Lung (tissue), 12 donors: ENCODE results near the gene TCEA3. TPM values are rescaled to one million over a fixed set of nuclear protein-coding genes. Genes with fewer than 3 reads are reported as not detected.

Experiments used
- ATAC-seq: fragments of 200-7000 bp; cut with Tn5 transposase; one replicate; pipeline ENCODE4 v1.9.1; 2020; ENCODE audit warnings: moderate number of reproducible peaks; ENCODE audit not compliant: insufficient read depth, low FRiP score
- DNase-seq, 3 donors: peaks; one replicate each; pipeline ENCODE4 v3.0.0-alpha.2; 2013 to 2017
- H3K27ac ChIP-seq, 2 donors: one replicate each; pipeline ENCODE4 v1.5.1; 2013; ENCODE audit warnings: mild to moderate bottlenecking in 2 of 2, moderate library complexity in 2 of 2, control low read depth in 1 of 2, inconsistent platforms in 1 of 2, low read depth in 1 of 2, low read length in 1 of 2
- H3K27me3 ChIP-seq, 3 donors: one replicate each; pipeline ENCODE4 v1.5.1; 2013; ENCODE audit warnings: low read length in 2 of 3; ENCODE audit not compliant: control insufficient read depth in 3 of 3, insufficient read depth in 3 of 3
- H3K36me3 ChIP-seq, 4 donors: one replicate each; pipeline ENCODE4 v1.5.1; 2013; ENCODE audit warnings: low read length in 4 of 4, mild to moderate bottlenecking in 1 of 4, moderate library complexity in 1 of 4; ENCODE audit not compliant: control insufficient read depth in 4 of 4, insufficient read depth in 4 of 4
- H3K4me1 ChIP-seq, 5 donors: one replicate each; pipeline ENCODE4 v1.5.1; 2013; ENCODE audit warnings: low read length in 5 of 5, mild to moderate bottlenecking in 2 of 5, moderate library complexity in 1 of 5; ENCODE audit not compliant: control insufficient read depth in 5 of 5, insufficient read depth in 5 of 5
- H3K4me3 ChIP-seq: one replicate; pipeline ENCODE4 v1.5.1; 2013; ENCODE audit warnings: mild to moderate bottlenecking, control low read depth, moderate library complexity
- H3K9ac ChIP-seq, 2 donors: one replicate each; pipeline ENCODE4 v1.5.1; 2013; ENCODE audit warnings: low read length in 2 of 2, control low read depth in 1 of 2; ENCODE audit not compliant: insufficient read depth in 1 of 2
- H3K9me3 ChIP-seq, 4 donors: one replicate each; pipeline ENCODE4 v1.5.1; 2013; ENCODE audit warnings: low read length in 3 of 4, mild to moderate bottlenecking in 1 of 4, moderate library complexity in 1 of 4; ENCODE audit not compliant: control insufficient read depth in 4 of 4, insufficient read depth in 3 of 4
- WGBS, 2 donors: extraction: QIAGEN DNeasy Blood & Tissue Kit; methylation state at CpG; one replicate each; pipeline ENCODE4 v1.1.7; 2013; 5-methylcytosine and 5-hydroxymethylcytosine counted together
- polyA plus RNA-seq, 2 donors: library from polyadenylated mRNA; stranded (reverse); fragments of 200-250 nt; gene quantifications; one replicate each; pipeline ENCODE4 v1.2.1, GENCODE V29; 2013
- total RNA-seq, 2 donors: library from RNA; depleted of rRNA in 1 of 2; stranded (reverse); fragments of >200 nt in 1 of 2; gene quantifications; one replicate each; pipeline ENCODE4 v1.2.1, GENCODE V29; 2014 to 2021
- TF ChIP-seq, protein P1 (sequence below): IDR thresholded peaks from 2 replicates; pipeline ENCODE4 v1.5.1; 2012; ENCODE audit warnings: mild to moderate bottlenecking; ENCODE audit errors: control extremely low read depth, extremely low read depth
- donor health status: control.
- donor health status: control.
- donor health status: Bipolar disorder and iron deficiency.
- donor health status: healthy.
- donor health status: DM: yes; HTN: yes; CAD: no.

The TCEA3 gene
- total and polyA plus RNA-seq, 4 donors: 10.3 to 37.5 (median 29.9) TPM

DNA sequence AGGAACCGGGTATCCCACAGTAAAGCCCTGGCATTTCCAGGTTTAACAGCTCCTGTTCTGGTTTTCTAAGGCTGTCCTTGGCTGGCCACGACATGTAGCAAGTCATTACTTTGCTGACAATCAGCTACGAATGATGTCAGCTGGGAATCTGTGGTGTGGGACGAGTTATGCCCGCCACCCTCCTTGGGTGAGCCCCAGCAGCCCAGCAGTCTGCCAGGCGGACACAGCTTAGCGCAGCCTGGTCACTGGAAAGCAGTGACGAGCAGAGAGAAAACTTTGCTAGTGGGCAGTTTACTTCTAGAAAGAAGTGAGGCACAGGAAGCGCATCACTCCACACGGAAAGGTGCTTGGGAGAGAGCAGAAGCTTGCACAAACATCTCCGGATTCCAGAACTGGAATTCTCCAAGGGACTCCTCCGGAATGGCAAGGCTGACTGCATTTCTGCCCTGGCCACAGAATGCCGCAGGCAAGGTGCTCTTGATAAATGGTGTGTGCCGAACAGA is 39.4 kb downstream of the TCEA3 start:
- Histone ChIP-seq H3K9ac (no peak overlapping the region), H3K9me3 (no peaks in the 10 kb centered on the region), H3K4me3 (no peak overlapping the region), H3K36me3 (peaks cover 0 to 5% (median under 1%) of the 10 kb centered on the region in 4 donors), H3K27ac (peak overlapping the region in 1 of 2 donors; percentile 66), H3K4me1 (peaks cover 0 to 4% (median 0%) of the 10 kb centered on the region in 5 donors), H3K27me3 (peaks cover 0 to 3% (median 0%) of the 10 kb centered on the region in 3 donors)
- ATAC-seq (no peak), DNase-seq (no peak)
- TF ChIP-seq, protein P1, sequence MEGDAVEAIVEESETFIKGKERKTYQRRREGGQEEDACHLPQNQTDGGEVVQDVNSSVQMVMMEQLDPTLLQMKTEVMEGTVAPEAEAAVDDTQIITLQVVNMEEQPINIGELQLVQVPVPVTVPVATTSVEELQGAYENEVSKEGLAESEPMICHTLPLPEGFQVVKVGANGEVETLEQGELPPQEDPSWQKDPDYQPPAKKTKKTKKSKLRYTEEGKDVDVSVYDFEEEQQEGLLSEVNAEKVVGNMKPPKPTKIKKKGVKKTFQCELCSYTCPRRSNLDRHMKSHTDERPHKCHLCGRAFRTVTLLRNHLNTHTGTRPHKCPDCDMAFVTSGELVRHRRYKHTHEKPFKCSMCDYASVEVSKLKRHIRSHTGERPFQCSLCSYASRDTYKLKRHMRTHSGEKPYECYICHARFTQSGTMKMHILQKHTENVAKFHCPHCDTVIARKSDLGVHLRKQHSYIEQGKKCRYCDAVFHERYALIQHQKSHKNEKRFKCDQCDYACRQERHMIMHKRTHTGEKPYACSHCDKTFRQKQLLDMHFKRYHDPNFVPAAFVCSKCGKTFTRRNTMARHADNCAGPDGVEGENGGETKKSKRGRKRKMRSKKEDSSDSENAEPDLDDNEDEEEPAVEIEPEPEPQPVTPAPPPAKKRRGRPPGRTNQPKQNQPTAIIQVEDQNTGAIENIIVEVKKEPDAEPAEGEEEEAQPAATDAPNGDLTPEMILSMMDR: no peak
- 78 to 85% methylated on average over 14 of the region's 14 CpGs for WGBS, 2 donors

DNA sequence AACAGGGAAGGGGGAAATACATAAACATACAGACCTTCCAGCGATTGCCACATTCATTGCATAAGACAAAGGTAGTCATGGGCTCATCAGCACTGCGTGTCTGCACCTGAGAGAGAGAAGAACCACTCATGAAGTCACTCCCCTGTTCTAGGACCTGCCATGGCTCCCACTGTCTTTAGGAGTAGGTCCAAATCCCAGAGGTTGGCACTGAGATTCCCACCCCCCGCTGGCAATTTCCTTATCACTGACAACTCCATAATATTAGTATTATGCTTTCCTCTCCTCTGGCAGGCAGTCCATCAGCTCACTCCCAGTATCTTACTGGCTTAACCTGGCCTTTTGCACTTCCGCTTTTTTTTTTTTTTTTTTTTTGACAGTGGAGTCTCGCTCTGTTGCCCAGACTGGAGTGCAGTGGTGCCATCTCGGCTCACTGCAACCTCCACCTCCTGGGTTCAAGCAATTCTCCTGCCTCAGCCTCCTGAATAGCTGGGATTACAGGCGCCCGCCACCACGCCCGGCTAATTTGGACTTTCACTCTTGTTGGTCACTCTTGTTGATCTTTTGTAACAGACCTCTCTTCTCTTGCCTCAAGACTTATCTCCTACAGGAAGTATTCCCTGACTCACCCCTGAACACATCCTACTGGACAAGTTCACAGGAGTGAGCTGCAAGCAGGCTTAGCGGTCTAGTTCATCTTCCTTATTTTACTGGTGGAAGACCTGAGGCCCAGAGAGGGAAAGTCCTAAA is 40.1 kb downstream of the TCEA3 start:
- no peak overlapping the region for H3K9ac ChIP-seq
- no peak for ATAC-seq
- peaks cover 0 to 5% (median under 1%) of the 10 kb centered on the region in 4 donors for H3K36me3 ChIP-seq
- H3K4me1 ChIP-seq: peaks cover 0 to 4% (median 0%) of the 10 kb centered on the region in 5 donors
- no peak for DNase-seq
- no peak overlapping the region for H3K27ac ChIP-seq
- H3K9me3 ChIP-seq: no peaks in the 10 kb centered on the region
- TF ChIP-seq, protein P1: no peak
- H3K27me3 ChIP-seq: peaks cover 0 to 3% (median 0%) of the 10 kb centered on the region in 3 donors
- H3K4me3 ChIP-seq: no peak overlapping the region
- 65 to 72% methylated on average over 11 of the region's 11 CpGs for WGBS, 2 donors

DNA sequence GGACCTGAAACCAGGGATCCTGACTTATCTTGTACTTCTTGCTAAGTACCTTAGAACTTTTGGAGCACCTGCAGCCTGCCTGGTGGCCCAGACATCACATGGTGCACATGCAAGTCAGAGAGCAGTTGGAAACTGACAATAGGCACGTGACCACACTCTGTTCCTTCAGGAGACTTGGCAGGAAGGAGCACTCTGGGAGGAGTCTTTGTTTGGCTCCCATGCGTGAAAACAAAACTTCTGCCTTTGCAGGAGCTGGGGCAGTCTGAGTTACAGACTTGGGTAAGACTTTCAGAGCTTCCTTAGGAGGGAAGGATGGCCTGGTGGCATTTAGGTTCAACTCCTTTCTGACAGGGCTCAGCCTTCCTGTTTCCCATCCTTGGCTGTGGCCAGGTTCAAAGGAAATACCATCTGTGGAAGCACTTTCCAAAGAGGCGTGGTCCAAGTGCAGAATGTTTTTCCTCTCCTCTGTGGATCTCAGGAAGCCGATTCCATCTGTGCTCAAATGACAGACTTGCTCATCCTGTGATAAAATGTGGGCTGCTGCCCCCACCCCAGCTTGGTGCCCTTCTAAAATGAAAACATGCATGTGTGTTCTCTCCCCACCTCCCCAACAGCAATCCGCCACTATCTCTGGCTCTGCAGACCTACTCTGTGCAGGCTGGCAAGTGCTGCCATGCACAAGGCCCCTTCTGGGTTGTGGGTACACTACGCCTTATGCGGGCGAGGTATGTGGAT is 40.8 kb downstream of the TCEA3 start:
- peaks cover 0 to 5% (median under 1%) of the 10 kb centered on the region in 4 donors for H3K36me3 ChIP-seq
- ATAC-seq (no peak), DNase-seq (no peak)
- TF ChIP-seq, protein P1: no peak
- H3K27ac ChIP-seq: peak overlapping the region in 1 of 2 donors; percentile 56
- WGBS, 2 donors: 67 to 71% methylated on average over 8 of the region's 8 CpGs
- peaks cover 0 to 5% (median 0%) of the 10 kb centered on the region in 5 donors for H3K4me1 ChIP-seq
- H3K9me3 ChIP-seq: no peaks in the 10 kb centered on the region
- peaks cover 0 to 3% (median 0%) of the 10 kb centered on the region in 3 donors for H3K27me3 ChIP-seq
- H3K4me3 ChIP-seq: no peak overlapping the region
- H3K9ac ChIP-seq: no peak overlapping the region
